Activated T-cell treated with anti-CD3 and anti-CD28 coated beads, Interleukin-2, amount 50 U/mL, for 72 hours (primary cell): Measurements from ENCODE around the gene PVALEF. TPM values are rescaled to one million over a fixed set of nuclear protein-coding genes. Genes with fewer than 3 reads are reported as not detected.
"Not testable (repeated sequence)": the region's sequence is repeated elsewhere in the genome, so short reads cannot be mapped to it uniquely, and the experiment has no call there.

Experiments
- ATAC-seq, 2 donors: fragments of 150-1000 bp; cut with Tn5 transposase; replicated peaks in 1 of 2; 2 replicates each; pipeline ENCODE4 v1.10.0; 2021; ENCODE audit warnings: moderate library complexity in 2 of 2, mild to moderate bottlenecking in 1 of 2
- DNase-seq, 2 donors: peaks; one replicate each; pipeline ENCODE4 v3.0.0; 2021 to 2022; ENCODE audit warnings: mixed read lengths in 1 of 2
- H3K27ac Mint-ChIP-seq: one replicate; pipeline ENCODE4 v1.8.0; 2022; ENCODE audit warnings: mild to moderate bottlenecking, moderate library complexity, mixed read lengths
- H3K27me3 Mint-ChIP-seq: one replicate; pipeline ENCODE4 v1.8.0; 2022; ENCODE audit warnings: low read depth, mixed read lengths
- H3K36me3 Mint-ChIP-seq, 2 donors: one replicate each; pipeline ENCODE4 v1.8.0; 2022; ENCODE audit warnings: mixed read lengths in 2 of 2, mild to moderate bottlenecking in 1 of 2; ENCODE audit not compliant: insufficient read depth in 2 of 2
- H3K4me1 Mint-ChIP-seq: one replicate; pipeline ENCODE4 v1.8.0; 2022; ENCODE audit warnings: low read depth, mixed read lengths
- H3K4me3 Mint-ChIP-seq, 2 donors: one replicate each; pipeline ENCODE4 v1.8.0; 2022; ENCODE audit warnings: mild to moderate bottlenecking in 2 of 2, mixed read lengths in 2 of 2, moderate library complexity in 2 of 2
- H3K9me3 Mint-ChIP-seq, 2 donors: one replicate each; pipeline ENCODE4 v1.8.0; 2022; ENCODE audit warnings: mixed read lengths in 2 of 2
- total RNA-seq, 2 donors: library from RNA; stranded (reverse); gene quantifications; one replicate each; pipeline ENCODE4 v1.2.3, GENCODE V29; 2022

The PVALEF gene
- total RNA-seq, 2 donors from 2014 or later, result not detected

DNA sequence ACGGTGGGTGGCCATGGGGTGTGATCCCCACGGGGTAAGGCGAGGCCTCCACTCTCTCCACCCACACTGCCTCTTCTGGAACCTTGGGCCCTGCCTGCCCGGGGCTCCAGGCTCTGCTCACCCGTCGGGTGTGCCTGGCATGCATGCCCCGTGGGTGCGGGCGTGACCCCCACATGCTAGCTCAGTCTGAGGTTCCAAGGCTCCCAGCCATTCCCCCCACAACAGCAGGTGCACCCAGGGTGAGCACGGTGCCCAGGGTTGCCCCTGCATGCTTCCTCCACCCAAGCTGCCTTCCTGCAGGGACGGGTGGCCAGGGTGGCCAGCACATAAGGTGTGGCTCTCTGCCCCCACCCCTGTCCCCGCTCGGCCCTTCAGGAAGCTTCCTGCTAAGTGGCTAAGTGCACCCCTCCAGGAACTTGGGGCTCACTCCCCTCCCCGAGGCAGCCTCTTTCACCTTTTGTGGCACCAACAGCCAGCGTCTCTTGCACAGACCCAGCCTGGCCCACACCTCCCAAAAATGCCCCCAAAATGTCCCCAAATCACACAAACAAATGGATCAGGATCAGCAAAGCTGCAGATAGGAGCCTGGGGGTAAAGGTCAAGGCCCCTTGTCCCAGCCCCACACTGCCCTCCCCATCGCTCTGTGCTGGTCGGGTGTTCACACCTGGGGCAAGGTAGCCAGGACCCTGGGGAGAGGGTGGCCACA, 21.4 kb upstream of the PVALEF start:
- no peak for DNase-seq
- H3K27me3 Mint-ChIP-seq, result peaks cover 6% of the 10 kb centered on the region
- H3K27ac Mint-ChIP-seq, result no peak overlapping the region
- H3K9me3 Mint-ChIP-seq, result no peaks in the 10 kb centered on the region
- H3K4me3 Mint-ChIP-seq, result no peak overlapping the region
- H3K36me3 Mint-ChIP-seq, result no peaks in the 10 kb centered on the region
- ATAC-seq, result no peak
- H3K4me1 Mint-ChIP-seq, result no peaks in the 10 kb centered on the region

DNA sequence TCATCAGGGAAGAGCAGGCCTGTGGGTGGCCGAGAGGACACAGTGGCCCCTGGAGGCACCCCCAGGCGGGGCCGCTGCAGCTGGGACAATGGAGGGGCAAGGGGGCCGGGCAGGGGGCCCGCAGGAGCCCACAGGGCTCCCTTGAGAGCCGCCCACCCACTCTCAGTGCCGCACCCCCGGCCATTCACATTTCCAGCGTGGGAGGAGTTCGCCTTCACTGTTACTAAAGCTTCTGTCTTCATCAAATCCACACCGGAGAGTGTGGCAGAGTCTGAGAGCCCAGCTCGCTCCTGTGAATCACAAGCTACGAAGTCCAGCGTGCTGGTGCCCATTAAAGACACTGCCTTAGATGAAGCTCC, 20.9 kb upstream of the PVALEF start:
- Mint-ChIP-seq H3K4me3 (no peak overlapping the region), H3K4me1 (no peaks in the 10 kb centered on the region), H3K27me3 (peaks cover 6% of the 10 kb centered on the region), H3K36me3 (no peaks in the 10 kb centered on the region), H3K9me3 (no peaks in the 10 kb centered on the region), H3K27ac (no peak overlapping the region)
- DNase-seq (no peak), ATAC-seq (no peak)

DNA sequence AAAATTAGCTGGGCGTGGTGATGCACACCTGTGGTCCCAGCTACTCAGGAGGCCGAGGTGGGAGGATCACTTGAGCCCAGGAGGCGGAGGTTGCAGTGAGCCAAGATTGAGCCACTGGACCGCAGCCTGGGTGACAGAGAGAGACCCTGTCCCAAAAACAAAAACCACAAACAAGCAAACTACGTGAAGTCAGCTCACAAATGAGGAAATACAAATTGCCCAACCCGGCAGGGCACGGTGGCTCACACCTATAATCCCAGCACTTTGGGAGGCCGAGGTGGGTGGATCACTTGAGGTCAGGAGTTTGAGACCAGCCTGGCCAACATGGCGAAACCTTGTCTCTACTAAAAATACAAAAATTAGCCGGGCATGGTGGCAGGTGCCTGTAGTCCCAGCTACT, 19.1 kb upstream of the PVALEF start:
- peaks cover 12% of the 10 kb centered on the region for H3K27me3 Mint-ChIP-seq
- DNase-seq, H3K4me3 Mint-ChIP-seq, H3K9me3 Mint-ChIP-seq, H3K4me1 Mint-ChIP-seq, H3K27ac Mint-ChIP-seq, H3K36me3 Mint-ChIP-seq, ATAC-seq: not testable (repeated sequence)

DNA sequence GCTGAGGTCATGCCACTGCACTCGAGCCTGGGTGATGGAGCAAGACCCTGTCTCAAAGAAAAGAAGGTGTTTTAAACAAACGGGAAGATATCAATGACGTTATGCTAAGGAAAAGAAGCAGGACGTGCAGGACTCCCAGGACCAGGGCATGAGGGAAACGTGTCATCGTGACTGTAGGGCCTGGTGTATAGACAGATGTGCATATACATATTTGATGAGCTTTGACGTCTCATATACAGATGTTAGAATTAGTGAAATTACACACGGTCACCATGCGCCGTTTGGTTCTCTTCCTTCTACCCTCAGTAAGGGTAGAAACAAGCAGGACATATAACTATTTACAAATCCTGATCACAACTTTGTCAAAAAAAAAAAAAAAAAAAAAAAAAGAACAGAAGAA, 17.6 kb upstream of the PVALEF start:
- no peak for DNase-seq

DNA sequence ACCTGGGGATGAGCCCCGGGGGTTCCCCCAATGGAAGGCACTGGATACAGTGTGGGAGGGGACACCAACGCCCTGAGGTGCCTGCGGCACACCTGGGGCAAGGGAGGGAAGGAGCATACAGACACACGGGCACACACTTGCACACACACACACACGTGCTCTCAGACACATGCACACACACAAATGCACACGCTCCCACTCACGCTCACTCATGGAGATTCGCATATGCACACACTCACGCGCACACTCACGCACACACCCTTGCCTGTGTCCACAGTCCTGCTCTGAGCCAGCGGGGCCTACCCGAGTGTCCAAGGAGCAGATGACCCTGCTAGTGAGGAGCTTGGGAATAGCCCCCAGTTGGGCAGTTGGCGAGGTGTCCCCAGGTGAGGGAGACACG, 16.7 kb upstream of the PVALEF start:
- Mint-ChIP-seq H3K4me1 (no peaks in the 10 kb centered on the region), H3K27me3 (peaks cover 6% of the 10 kb centered on the region), H3K36me3 (no peaks in the 10 kb centered on the region), H3K9me3 (no peaks in the 10 kb centered on the region), H3K4me3 (no peak overlapping the region), H3K27ac (no peak overlapping the region)
- ATAC-seq, result no peak
- DNase-seq, result no peak

More for the DNA sequence above, 17.6 kb upstream of the PVALEF start:
- Mint-ChIP-seq H3K4me3 (no peak overlapping the region), H3K27ac (no peak overlapping the region), H3K27me3 (peaks cover 6% of the 10 kb centered on the region), H3K9me3 (no peaks in the 10 kb centered on the region), H3K36me3 (no peaks in the 10 kb centered on the region), H3K4me1 (no peaks in the 10 kb centered on the region)
- no peak for ATAC-seq

DNA sequence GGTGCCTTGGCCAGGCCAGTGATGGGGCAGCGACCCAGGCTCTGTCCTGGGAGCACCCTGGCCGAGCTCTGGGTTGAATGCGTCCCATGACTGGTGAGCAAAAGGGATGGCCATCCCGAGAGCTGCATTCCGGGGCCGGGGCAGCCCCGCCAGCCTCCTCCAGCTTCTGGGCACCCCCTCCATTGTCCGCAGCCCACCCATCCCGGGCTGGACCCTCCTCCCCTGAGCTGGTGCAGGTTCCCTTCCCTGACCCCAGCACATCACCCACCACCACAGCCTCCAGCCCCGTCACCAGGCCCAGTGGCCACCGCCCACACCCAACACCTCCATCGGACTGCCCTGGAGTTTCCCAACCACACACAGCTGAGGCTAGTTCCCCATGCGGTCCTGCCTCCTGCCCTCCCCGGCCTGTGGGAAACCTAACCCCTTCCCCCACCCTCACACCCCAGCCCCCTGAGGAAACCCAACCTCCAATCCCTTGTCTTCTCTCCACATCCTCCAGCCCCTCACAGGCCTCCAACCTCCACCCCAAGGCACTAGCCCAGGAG, 16.2 kb upstream of the PVALEF start:
- no peak for DNase-seq

DNA sequence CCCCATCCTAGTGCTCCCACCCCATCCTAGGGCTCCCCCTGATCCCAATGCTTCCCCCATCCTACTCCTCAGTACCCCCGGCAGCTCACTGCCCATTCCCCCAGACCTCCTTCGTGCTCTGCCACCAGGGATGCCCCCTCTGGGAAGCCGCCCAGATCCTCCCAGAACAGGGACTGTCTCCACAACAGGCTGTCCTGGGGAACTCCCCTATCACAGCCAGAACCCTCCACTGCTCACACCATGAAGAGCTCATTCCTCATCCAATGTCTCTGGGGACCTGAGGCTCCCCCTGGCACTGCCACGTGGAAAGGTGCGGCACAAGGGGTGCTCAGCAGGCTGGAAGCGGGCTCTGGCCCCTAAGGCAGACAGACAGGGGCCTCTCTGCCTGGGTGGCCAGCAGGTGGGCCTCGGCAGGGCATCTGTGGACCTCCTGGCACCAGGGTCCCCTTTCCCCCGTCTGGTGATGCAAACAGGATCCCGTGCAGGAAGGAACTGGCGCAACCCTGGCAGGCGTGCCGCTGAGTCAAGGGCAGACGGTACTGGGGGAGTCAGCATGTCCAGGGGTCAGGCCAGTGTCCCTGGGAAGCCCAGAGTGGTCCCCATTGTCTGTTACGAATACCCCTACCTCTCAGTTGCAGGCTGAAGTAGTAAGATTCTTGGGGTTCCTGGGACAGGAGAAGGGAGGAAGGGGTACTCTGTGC, 14.8 kb upstream of the PVALEF start:
- Mint-ChIP-seq H3K4me1 (no peaks in the 10 kb centered on the region), H3K9me3 (no peaks in the 10 kb centered on the region), H3K27ac (no peak overlapping the region), H3K4me3 (no peak overlapping the region), H3K27me3 (peaks cover 6% of the 10 kb centered on the region), H3K36me3 (no peaks in the 10 kb centered on the region)
- ATAC-seq (no peak), DNase-seq (no peak)

More for the DNA sequence above, 16.2 kb upstream of the PVALEF start:
- no peak overlapping the region for H3K27ac Mint-ChIP-seq
- H3K4me3 Mint-ChIP-seq, result no peak overlapping the region
- no peaks in the 10 kb centered on the region for H3K4me1 Mint-ChIP-seq
- H3K36me3 Mint-ChIP-seq, result no peaks in the 10 kb centered on the region
- ATAC-seq, result no peak
- H3K27me3 Mint-ChIP-seq, result peaks cover 6% of the 10 kb centered on the region
- no peaks in the 10 kb centered on the region for H3K9me3 Mint-ChIP-seq

DNA sequence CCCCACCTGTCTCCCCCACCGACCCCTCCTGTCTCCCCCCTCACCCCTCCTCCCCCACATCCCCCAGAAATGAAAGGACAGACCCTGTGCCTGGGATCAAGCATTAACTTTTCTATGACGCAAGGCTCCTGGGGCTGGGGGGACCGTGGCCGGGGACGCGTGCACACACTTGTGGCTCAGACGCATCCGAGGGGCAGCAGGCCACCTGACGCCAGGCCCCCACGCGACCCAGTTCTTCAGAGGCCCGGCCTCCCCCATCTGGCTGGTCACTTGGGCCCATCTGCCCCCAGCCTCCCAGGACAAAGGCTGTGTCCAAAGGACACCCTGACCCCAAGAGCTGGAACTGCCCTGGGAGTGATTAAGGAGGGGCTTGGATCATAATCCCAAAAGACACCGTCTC, 14.0 kb upstream of the PVALEF start:
- H3K36me3 Mint-ChIP-seq, result no peaks in the 10 kb centered on the region
- peaks cover 6% of the 10 kb centered on the region for H3K27me3 Mint-ChIP-seq
- H3K9me3 Mint-ChIP-seq, result no peaks in the 10 kb centered on the region
- no peak overlapping the region for H3K27ac Mint-ChIP-seq
- DNase-seq, result no peak
- H3K4me1 Mint-ChIP-seq, result no peaks in the 10 kb centered on the region
- no peak overlapping the region for H3K4me3 Mint-ChIP-seq
- no peak for ATAC-seq

DNA sequence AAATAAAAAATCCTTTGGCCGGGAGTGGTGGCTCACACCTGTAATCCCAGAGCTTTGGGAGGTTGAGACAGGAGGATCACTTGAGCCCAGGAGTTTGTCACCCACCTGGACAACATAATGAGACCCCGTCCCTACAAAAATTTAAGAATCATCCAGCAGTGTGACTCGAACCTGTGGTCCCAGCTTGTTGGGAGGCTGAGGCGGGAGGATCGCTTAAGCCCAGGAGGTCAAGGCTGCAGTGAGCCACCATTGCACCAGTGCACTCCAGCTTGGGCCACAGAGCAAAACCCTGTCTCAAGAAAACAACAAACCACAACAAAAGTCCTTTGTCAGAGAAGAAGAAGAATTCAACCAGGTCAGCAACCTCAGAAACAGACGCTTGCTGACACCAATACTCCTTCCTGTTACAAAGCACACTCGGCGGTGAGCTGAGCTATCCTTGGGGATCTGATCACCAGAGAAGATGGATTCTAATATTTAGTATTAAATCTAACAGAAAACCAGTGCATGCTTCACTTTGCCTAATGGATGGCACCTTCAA, 12.9 kb upstream of the PVALEF start:
- ATAC-seq (no peak), DNase-seq (no peak)
- Mint-ChIP-seq H3K4me3 (no peak overlapping the region), H3K9me3 (no peaks in the 10 kb centered on the region), H3K36me3 (no peaks in the 10 kb centered on the region), H3K4me1 (no peaks in the 10 kb centered on the region), H3K27me3 (peaks cover 6% of the 10 kb centered on the region), H3K27ac (no peak overlapping the region)

DNA sequence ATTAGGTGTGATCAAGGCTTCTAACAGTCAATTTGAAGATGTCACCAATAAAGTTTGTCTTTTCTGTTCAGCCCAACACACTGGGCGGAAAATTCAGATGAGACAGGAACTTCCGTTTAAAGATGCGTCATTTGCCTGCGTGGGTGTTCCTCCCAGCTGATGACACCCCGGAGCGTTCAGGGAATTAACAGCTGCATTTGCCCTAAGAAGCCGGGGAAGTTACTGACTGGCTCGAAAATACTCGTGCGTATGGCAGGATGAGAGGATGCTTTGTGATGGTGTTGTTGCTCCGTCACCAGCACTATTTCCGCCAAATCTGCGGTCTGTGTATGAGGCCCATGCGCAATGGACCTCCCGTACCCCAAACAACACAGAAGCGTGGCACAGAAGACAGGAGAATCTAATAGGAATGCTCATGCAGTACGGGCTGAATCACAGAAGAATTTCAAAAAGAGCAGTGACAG, 11.9 kb upstream of the PVALEF start:
- DNase-seq (no peak), ATAC-seq (peak in 1 of 2 donors; percentile 28)
- H3K27me3 Mint-ChIP-seq, result peaks cover 6% of the 10 kb centered on the region
- H3K4me3 Mint-ChIP-seq, result no peak overlapping the region
- no peak overlapping the region for H3K27ac Mint-ChIP-seq
- H3K36me3 Mint-ChIP-seq, result no peaks in the 10 kb centered on the region
- no peaks in the 10 kb centered on the region for H3K9me3 Mint-ChIP-seq
- no peaks in the 10 kb centered on the region for H3K4me1 Mint-ChIP-seq

DNA sequence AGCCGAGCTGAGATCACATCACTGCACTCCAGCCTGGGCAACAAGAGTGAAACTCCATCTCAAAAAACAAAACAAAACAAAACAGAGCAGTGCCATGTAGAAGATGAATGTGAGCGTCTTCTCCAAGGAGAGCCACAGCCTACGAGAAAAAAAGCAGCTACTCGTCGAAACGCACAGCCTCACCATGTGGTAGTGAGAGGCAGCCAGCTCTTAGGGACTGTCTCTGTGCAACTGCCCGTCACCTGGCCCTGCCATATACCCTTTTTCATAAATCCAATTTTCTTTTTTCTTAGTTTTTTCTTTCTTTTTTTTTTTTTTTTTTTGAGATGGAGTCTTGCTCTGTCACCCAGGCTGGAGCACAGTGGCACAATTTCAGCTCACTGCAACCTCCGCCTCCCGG, 11.3 kb upstream of the PVALEF start:
- H3K4me3 Mint-ChIP-seq, DNase-seq, H3K4me1 Mint-ChIP-seq, H3K27me3 Mint-ChIP-seq, ATAC-seq, H3K36me3 Mint-ChIP-seq, H3K9me3 Mint-ChIP-seq, H3K27ac Mint-ChIP-seq: not testable (repeated sequence)

DNA sequence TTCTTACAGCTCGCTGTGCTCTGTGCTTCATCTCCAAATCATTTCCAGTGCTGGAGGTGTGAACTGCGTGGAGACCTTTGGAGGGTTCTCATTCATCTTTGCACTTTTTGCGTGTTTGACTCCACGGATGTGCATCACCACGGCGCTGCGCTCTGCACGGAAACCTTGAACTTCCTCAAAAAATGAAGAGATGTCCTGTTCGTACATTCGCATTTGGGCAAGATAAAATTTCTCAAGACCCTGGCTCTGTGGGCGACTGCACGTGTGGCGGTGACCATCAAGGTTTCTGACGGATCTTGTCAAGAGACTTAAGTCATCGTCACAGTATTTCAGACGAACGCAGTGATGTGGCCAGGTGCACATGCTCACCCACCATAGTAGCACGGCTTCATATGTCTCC, 10.3 kb upstream of the PVALEF start:
- Mint-ChIP-seq H3K4me3 (no peak overlapping the region), H3K36me3 (no peaks in the 10 kb centered on the region), H3K27me3 (peaks cover 6% of the 10 kb centered on the region), H3K4me1 (no peaks in the 10 kb centered on the region), H3K27ac (no peak overlapping the region), H3K9me3 (no peaks in the 10 kb centered on the region)
- ATAC-seq (no peak), DNase-seq (no peak)
